SIG-M5 treated with dmso at 0.1 percent for 504 hours (cell line): ENCODE measurements around the gene DNAJC8.
A peak's percentile ranks its signal among the peaks of the same experiment; 100 is the strongest.

Source experiments
- DNase-seq: peaks from one replicate; lab custom pipeline; 2025; ENCODE audit not compliant: unreplicated experiment; lab: John Stamatoyannopoulos, UW

The DNAJC8 gene

DNA sequence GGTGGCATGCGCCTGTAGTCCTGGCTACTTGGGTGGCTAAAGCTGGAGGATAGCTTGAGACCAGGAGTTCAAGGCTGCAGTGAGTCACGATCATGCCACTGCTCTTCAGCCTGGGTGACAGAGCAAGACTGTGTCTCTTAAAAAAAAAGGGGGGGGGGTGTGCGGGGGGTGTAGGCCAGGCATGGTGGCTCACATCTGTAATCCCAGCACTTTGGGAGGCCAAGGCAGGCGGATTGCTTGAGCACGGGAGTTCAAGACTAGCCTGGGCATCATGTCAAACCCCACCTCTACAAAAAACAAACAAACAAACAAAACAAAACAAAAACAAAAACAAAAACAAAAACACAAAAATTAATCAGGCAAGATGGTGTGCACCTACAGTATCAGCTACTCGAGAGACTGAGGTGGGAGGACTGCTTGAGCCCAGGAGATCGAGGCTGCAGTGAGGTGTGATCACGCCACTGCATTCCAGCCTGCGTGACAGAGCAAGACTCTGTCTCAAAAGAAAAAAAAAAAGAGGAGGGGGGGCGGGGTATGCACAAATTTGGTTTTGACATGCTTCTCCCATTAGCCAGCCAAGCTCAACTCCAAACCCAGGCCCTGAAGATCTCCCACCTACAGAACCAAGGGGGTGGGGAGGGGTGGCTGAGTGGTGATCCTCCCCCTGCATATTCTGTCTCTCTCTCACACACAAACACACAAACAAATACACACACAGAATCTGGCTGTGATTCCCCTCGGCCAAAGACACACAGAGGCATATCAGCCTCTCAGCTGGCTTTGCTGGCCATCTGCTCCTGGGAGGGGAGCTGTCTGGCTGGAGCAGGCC lies 59.5 kb downstream of the DNAJC8 start:
- DNase-seq = no peak

DNA sequence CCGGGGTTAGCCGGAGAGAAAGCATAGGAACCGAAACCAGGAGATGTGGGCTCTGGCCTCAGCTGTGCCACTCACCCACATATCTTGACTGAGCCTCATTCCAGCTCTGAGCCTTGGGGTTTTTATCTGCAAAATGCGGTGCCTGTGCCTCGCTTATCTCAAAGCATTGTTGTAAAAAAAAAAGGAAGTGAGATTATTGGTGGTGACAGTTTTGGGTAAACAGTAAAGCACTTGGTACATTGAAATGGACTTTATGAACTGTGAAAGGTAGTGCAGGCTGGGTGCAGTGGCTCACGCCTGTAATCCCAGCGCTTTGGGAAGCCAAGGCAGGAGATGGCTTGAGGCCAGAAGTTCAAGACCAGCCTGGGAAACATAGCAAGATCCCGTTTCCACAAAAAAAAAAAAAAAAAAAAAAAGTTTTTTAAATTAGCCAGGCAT lies 60.1 kb downstream of the DNAJC8 start:
- peak; percentile 98 for DNase-seq

DNA sequence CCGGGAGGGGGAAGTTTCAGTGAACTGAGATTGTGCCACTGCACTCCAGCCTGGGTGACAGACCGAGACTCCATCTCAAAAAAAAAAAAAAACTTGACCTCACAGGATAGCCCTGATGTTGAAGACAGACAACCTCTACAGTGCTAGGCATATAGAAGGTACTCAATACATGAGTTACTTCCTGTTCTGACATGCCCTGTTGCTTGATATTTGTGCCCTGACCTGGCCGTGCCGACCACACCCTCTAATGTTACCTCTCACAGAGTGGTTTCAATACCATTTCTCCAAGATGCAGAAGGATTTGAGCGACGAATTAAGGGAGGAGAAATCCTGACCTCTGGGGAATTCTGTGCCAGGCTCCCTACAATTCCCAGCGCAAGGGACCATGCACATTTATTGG lies 61.6 kb downstream of the DNAJC8 start:
- no peak for DNase-seq

DNA sequence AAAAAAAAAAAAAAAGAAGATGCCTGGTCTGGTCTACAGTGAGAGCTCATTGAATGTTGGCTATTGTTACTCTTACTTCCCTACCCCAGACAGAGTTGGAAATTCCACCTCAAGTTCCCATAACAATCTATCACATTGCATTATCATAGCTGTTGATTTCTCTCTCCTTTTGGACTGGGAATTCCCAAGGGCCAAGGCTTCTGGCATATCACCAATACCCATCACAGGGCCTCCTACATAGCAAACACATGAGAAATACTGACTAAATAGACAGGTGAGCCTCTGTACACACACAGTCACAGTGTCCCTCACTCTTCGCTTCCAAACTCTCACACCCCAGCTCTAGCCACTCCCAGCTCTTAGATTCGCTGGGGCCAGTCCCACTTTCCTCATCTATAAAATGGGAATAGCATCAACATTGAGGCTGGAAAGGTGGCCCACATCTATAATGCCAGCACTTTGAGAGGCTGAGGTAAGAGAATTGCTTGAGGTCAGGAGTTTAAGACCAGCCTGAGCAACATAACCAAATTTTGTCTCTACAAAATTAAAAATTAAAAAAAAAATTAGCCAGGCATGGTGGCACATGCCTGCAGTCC lies 62.7 kb downstream of the DNAJC8 start:
- DNase-seq = no peak

DNA sequence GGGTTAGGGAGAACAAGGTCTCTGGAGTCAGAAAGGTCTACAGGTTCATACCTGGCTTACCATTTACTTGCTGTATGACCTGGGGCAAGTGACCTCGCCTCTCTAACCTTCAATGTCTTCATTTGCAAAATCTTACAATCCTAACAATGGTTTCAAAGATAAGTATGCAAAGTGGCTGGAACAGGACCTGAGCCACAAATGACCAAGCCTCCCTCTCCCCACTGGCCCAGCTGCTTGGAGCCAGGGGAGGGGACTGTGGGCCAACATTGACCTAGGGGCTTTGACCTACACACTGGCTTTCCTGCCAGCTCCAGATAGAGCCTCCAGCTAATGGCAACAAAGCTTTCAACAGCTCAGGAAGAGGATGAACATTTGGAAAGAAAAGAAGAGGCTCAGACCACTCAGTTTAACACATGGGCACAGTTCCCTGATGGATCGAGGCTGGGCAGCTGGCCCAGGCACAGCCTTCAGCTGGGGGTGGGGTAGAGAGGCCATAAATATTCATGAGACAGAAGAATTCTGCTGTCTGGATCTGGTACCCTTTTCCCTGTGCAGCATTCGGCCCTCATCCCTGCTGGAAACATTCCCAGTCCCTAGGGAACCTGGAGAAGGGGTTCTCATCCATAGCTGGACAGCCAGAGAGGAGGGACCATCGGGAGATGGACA lies 69.2 kb downstream of the DNAJC8 start:
- no peak for DNase-seq

DNA sequence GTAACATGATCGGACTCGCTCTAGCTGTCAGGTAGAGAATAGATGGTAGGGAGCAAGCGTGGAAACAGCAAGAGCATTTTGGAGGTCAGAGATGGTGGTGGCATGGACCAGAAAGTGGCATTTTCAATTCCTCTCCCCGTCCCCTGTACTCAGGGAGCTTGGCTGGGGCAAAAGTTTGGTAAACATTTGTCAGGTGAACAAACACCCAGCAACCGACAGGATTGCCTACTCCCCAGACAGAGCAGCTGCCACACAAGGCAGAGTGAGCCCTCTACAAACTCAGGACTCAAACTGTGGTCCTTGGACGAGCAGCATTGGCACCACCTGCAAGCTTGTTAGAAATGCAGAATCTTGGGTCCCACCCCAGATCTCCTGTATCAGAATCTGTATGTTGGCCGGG lies 70.7 kb downstream of the DNAJC8 start:
- no peak for DNase-seq

DNA sequence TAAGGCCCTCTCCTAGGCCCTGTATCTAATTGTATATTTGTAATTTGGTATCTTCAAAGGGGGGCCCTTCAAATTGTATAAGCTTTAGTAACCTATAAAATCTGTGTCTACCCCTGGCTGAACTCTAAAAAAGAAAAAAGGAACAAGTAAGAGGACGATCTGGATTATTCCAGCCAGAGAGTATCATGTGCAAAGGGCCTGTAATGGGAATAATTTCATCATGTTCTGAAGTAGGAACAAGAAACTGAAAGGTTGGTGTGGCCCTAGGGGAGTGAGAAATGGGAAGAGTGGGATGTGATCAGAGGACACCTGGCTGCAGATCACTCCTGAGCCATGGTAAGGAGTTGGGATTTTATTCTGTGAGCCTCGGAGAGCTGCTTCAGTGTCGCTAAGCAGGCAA lies 71.1 kb downstream of the DNAJC8 start:
- DNase-seq = no peak

DNA sequence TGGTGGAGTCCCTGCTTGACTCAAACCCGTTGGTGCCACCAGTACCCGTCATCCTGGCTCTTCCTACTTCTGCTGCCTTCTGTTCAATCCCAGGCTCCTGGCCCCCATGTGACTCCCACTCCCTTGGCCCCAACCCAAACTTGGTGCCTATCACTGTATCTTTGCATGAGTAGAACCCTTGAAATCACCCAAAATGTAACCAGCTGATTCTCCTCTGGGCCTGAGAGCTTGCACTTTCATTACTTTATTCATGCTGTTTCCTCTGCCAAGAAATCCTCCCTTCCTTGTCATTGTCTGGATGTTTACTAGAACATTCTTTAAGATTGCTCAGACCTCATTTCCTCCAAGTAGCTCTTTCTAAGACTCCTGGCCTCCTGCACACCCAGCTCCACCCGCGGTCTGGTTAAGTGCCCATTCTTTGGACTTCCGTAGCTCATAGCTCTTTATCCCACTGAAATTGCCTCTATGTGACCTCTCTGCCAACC lies 72.0 kb downstream of the DNAJC8 start:
- no peak for DNase-seq

DNA sequence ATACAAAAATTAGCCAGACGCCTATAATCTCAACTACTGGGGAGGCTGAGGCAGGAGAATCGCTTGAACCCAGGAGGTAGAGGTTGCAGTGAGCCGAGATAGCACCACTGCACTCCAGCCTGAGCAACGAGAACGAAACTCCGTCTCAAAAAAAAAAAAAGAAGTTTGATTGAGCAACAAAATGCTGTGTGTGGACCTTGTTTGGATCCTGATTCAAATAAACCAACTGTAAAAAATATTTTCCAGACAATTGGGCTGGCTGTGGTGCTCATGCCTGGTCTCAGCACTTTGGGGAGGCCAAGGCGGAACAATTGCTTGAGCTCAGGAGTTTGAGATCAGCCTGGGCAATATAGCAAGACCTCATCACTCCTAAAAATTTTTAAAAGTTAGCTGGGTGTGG lies 73.1 kb downstream of the DNAJC8 start:
- DNase-seq = peak; percentile 32

DNA sequence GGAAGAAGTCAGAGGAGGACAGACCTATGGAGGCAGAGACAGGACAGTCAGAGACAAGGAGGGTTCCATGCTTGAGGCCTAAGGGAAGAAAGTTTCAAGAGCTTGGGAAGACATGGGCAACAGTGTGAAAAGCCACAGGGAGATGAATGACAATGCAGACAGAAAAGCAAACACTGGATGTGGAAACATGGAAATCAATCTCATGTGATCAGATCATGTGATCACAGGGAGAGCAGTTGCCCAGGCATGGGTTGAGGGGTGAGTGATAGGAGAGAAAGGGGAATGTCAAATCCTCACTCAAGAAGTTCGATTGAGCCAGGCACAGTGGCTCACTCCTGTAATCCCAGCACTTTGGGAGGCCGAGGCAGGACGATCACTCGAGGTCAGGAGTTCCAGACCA lies 73.6 kb downstream of the DNAJC8 start:
- DNase-seq = no peak

DNA sequence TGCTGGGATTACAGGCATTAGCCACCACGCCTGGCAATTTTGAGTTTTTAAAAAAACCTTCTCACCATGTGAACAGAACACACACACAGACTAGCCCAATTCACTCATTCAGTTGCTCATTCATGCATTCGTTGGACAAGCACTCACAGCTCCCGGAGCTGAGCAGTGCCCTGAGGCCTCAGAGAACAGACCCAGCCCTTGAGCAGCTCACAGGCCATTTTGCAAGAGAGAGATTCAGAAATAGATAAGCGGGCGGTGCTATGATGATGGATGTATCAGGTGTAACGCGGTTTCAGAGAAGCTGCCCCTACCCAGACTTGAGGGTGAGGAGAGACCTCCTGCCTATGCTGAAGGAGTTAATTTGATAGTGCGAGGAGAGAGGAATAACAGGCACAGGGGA lies 74.9 kb downstream of the DNAJC8 start:
- no peak for DNase-seq

DNA sequence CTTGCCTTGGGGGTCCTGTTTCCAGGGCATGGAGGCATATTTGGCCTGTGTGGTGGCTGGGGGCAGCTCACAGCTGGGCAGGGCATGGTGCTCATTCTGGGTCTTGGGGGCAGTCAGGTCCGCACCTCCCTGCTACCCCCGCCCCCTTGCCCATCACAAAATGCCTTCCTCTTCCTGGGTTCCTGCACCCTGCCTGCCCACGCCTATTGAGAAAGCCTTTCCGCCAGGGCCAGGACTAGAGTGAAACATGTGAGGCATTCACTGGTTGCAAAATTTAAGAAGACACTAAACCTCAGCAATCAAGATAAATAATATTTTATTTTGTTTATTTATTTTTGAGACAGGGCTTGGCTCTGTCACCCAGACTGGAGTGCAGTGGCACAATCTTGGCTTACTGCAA lies 76.0 kb downstream of the DNAJC8 start:
- DNase-seq = peak; percentile 74

DNA sequence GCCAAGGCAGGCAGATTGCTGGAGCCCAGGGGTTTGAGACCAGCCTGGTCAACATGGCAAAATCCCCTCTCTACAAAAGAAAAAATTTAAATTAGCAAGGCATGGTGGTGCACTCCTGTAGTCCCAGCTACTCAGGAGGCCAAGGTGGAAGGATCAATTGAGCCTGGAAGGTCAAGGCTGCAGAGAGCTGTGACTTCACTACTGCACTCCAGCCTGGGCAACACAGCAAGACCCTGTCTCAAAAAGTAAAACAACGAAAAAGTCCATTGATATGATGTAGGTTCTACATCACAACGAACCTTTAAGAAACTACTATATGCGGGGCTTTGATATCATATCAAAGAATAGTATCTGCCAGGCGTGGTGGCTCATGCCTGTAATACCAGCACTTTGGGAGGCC lies 77.2 kb downstream of the DNAJC8 start:
- no peak for DNase-seq

DNA sequence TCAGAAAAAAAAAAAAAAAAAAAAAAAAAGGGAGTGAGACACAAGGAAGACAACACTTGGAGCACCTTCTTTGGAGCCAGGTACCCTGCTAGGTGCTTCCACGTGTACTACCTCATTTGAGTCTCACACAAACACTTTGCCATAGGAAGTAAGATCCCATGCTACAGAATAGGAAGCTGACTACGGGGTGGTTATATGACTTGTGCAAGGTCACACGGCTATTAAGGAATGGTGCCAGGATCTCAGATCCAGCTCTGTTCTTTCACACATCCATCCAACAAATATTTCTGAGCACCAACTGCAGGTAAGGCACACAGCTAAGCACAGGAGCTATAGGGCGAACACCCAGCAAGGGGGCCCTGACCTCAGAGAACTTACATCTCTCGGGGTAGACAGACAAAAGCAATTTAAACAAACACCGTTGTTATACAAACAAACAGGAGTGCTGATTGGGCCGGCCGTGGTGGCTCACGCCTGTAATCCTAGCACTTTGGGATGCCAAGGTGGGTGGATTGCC lies 78.7 kb downstream of the DNAJC8 start:
- DNase-seq = no peak
